GM12872 (cell line): ENCODE measurements around the gene ABTB2.

Experiments
- CTCF ChIP-seq: IDR thresholded peaks from 3 replicates; pipeline ENCODE4 v1.5.1; 2011; ENCODE audit warnings: low read depth, mild to moderate bottlenecking, low read length, moderate library complexity; ENCODE audit not compliant: insufficient read depth

The ABTB2 gene

DNA sequence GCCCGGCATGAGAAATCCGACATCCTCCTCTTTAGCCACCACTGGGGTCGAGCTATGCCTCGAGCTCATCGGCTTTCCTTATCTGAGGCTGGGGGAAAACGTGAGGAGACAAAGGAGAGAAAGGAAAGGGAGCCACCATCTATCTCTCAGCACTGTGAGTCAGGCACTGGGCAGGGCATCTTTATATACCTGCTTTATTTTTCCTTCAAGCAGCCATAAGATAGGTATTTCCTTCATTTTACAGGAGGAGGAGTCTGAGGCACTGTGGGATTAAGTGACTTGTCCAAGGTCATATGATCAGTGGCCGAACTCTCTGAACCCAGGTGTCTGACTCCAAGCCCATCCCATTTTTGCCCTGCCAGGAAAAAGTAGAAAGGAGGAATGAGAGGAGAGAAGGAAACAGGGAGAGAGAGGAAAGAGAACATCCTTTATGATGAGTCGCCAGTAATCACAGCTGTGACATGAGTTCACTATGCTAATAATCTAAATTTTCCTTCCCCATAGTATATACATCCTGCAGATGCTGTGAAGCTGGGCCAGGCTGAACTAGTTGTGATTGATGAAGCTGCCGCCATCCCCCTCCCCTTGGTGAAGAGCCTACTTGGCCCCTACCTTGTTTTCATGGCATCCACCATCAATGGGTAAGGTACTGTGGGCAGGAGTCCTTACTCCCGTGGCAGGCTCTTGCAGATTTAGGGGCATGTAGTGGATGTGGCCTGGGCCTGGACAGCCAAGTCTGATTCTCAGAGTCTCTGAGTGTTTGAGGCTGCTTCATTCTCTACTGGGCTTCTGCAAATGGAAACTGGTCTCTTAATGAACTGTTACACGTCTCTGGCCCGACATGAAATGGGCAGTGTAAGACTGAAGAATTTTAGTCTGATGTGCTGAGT is 230.6 kb downstream of the ABTB2 start:
- no peak for TF ChIP-seq CTCF

GRCh38 chr11:34124885-34125668 is 232.7 kb downstream of the ABTB2 start:
- no peak for TF ChIP-seq CTCF

DNA sequence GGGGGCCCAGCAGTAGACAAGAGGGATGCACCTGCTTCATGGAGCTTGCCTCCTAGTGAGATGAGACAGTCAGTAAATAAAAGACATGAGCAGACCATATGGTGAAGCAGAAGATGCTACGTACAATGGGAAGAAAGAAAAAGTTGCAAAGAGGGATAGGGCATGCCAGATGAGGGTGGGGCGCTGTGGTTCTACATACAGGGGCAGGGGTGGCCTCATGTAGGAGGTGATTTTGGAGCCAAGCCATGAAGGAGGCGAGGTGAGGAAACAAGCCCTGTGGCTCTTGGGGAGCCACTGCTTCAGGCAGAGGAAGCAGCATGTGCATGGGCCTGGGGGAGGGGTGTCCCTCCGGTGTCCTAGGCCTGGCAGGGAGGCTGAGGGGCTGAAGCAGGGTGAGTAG is 237.2 kb downstream of the ABTB2 start:
- no peak for TF ChIP-seq CTCF

DNA sequence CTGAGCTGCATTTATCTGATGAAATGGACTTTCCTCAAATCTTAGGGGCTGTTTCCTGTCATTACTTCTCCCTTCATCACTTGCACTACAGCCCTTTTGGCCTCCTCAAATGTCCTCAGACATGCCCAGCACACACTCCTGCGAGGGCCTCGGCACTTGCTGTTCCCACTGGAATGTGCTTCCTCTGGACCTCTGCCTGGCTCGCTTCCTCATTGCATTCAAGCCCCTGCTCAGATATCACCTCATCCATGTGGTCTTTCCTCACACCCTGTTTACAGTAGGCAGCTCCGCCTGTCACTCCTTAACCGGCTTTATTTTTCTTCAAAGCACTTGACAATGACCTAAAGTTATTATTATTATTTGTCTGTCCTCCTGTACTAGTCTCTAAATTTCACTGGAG is 243.3 kb downstream of the ABTB2 start:
- no peak for TF ChIP-seq CTCF

DNA sequence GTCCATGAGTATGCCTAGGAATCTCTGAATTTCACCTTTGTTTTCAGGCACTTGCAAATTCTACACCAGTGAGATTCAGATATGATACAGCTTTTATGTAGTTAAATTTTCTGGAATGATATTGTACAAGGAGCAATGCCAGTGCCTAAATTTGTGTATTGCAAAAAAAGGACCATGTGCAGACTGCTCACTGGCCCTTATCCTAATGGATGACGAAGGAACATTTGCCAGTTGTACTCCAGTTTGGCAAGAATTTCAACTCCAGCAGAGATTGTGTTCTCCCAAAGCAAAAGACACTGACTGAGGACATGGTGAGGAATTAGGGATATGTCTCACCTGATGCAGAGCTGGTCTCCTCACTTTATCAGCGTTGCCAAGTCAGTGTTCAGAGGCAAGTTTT is 243.8 kb downstream of the ABTB2 start:
- TF ChIP-seq CTCF: no peak

DNA sequence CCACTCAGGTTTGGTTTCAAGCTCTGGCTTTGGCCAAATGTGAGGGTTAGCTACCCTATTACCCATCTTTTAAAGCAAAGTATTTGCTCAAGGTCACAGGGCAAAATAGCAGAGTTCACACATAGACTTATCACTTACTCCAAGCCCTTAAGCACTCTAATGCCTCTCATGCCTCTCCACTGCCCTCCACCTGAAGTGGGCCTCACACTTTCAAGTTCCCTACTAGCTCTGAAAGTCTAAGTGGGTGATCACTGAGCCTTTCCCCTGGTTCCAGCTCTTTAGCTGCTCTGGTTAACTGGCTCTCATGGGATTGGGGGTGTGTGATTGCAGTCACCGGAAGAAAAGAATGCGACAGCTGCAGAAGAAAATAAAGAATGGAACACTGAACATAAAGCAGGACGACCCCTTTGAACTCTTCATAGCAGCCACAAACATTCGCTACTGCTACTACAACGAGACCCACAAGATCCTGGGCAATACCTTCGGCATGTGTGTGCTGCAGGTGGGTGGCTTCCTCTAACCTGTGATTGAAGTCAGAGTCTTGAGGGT is 246.0 kb downstream of the ABTB2 start:
- TF ChIP-seq CTCF: no peak

- no peak for TF ChIP-seq CTCF
Measured at GRCh38 chr11:34105957-34106504, 251.8 kb downstream of the ABTB2 start.
